GM18507 (cell line): ENCODE data around the gene SLC25A24.

ENCODE experiments used
- DNase-seq: peaks from one replicate; pipeline ENCODE4 v3.0.0; 2011; ENCODE audit warnings: low read depth; ENCODE audit not compliant: insufficient read length; ENCODE audit errors: extremely low spot score
- FAIRE-seq: peaks from 2 replicates; lab custom pipeline; 2011; peaks lifted over from hg19 to GRCh38; lab: Jason Lieb, UNC

Gene SLC25A24

GRCh38 chr1:108117237-108117636 is 82.9 kb downstream of the SLC25A24 start:
- no peak for FAIRE-seq
- DNase-seq: no peak

- FAIRE-seq (no peak), DNase-seq (no peak)
These were observed 86.0 kb downstream of the SLC25A24 start for GRCh38 chr1:108114033-108114599.

- DNase-seq: no peak
- no peak for FAIRE-seq
These were observed 86.6 kb downstream of the SLC25A24 start for GRCh38 chr1:108113496-108113895.

- no peak for FAIRE-seq
- DNase-seq: no peak
These were observed 90.7 kb downstream of the SLC25A24 start for GRCh38 chr1:108109295-108109973.

- FAIRE-seq: no peak
- DNase-seq: no peak
These were observed 92.0 kb downstream of the SLC25A24 start for GRCh38 chr1:108108119-108108518.

GRCh38 chr1:108107658-108108057 is 92.5 kb downstream of the SLC25A24 start:
- FAIRE-seq (no peak), DNase-seq (no peak)

- no peak for DNase-seq
- no peak for FAIRE-seq
These were observed 93.4 kb downstream of the SLC25A24 start for GRCh38 chr1:108106775-108107174.

GRCh38 chr1:108100148-108100547 is 100.0 kb downstream of the SLC25A24 start:
- no peak for DNase-seq
- FAIRE-seq: no peak

- DNase-seq: no peak
- no peak for FAIRE-seq
These were observed 103.1 kb downstream of the SLC25A24 start for GRCh38 chr1:108097018-108097417.

GRCh38 chr1:108096089-108096488 is 104.1 kb downstream of the SLC25A24 start:
- FAIRE-seq: no peak
- DNase-seq: no peak

GRCh38 chr1:108089477-108089876 is 110.7 kb downstream of the SLC25A24 start:
- no peak for FAIRE-seq
- DNase-seq: no peak

GRCh38 chr1:108085628-108086027 is 114.5 kb downstream of the SLC25A24 start:
- FAIRE-seq (no peak), DNase-seq (no peak)

- no peak for FAIRE-seq
- no peak for DNase-seq
These were observed 115.2 kb downstream of the SLC25A24 start for GRCh38 chr1:108084866-108085477.
